Right renal cortex interstitium (tissue), 3 donors: ENCODE results near the gene ANKRD7. TPM values are rescaled to one million over a fixed set of nuclear protein-coding genes. Genes with fewer than 3 reads are reported as not detected.

Experiments used
- DNase-seq, 3 donors: peaks; one replicate each; pipeline ENCODE4 v3.0.0-alpha.2; 2013; ENCODE audit warnings: low read depth in 3 of 3, low spot score in 2 of 3
- polyA plus RNA-seq, 3 donors: library from polyadenylated mRNA; unstranded; fragments of 120-200 nt; gene quantifications; one replicate each; pipeline ENCODE4 v1.2.1, GENCODE V29; 2013; ENCODE audit not compliant: insufficient read length in 3 of 3

Gene ANKRD7
- 1 to 10 TPM; 3.7 to 5.0 (median 4.8) TPM for polyA plus RNA-seq

- DNase-seq = no peak
Observed at GRCh38 chr7:118224521-118224920, at the start of gene ANKRD7. ANKRD7 (plus strand) TSS chr7:118224704; CDS start chr7:118224831, 127 bp downstream.

GRCh38 chr7:118175740-118176139 lies 48.8 kb upstream of the ANKRD7 start:
- DNase-seq = no peak

GRCh38 chr7:118179191-118179590 lies 45.3 kb upstream of the ANKRD7 start:
- DNase-seq = no peak

GRCh38 chr7:118182593-118183427 lies 41.7 kb upstream of the ANKRD7 start:
- DNase-seq = no peak

GRCh38 chr7:118183428-118183785 lies 41.1 kb upstream of the ANKRD7 start:
- DNase-seq = peak in 2 of 3 donors; percentile 7 to 31

GRCh38 chr7:118183786-118184564 lies 40.5 kb upstream of the ANKRD7 start, which contains the start of gene LSM8:
LSM8 (plus strand) TSS chr7:118184164; CDS start chr7:118184224, 60 bp downstream.
- peak; percentile 96 to 99 (median 98) for DNase-seq

- DNase-seq = peak in 1 of 3 donors; percentile 13
Observed at GRCh38 chr7:118184565-118184940, 40.0 kb upstream of the ANKRD7 start.

- DNase-seq = no peak
Observed at GRCh38 chr7:118185163-118185860, 39.2 kb upstream of the ANKRD7 start.

- no peak for DNase-seq
Observed at GRCh38 chr7:118186501-118186900, 38.0 kb upstream of the ANKRD7 start.

GRCh38 chr7:118194571-118194970 lies 29.9 kb upstream of the ANKRD7 start:
- DNase-seq = no peak

- DNase-seq = peak in 1 of 3 donors; percentile 39
Observed at GRCh38 chr7:118195837-118196474, 28.5 kb upstream of the ANKRD7 start.

GRCh38 chr7:118202061-118202460 lies 22.4 kb upstream of the ANKRD7 start:
- no peak for DNase-seq

- peak; percentile 66 to 74 (median 72) for DNase-seq
Observed at GRCh38 chr7:118214051-118214832, 10.3 kb upstream of the ANKRD7 start.

- DNase-seq = no peak
Observed at GRCh38 chr7:118214833-118215182, 9.7 kb upstream of the ANKRD7 start.

- no peak for DNase-seq
Observed at GRCh38 chr7:118217210-118217619, 7.3 kb upstream of the ANKRD7 start.

- no peak for DNase-seq
Observed at GRCh38 chr7:118218413-118219156, 5.9 kb upstream of the ANKRD7 start.

- no peak for DNase-seq
Observed at GRCh38 chr7:118219157-118219512, 5.4 kb upstream of the ANKRD7 start.

- no peak for DNase-seq
Observed at GRCh38 chr7:118220583-118220982, 3.9 kb upstream of the ANKRD7 start.

GRCh38 chr7:118222591-118222990 lies 1.9 kb upstream of the ANKRD7 start:
- DNase-seq = no peak
